Suppressor macrophage (primary cell): ENCODE measurements around the gene NFXL1.

ENCODE experiments used
- DNase-seq, 4 experiments: peaks; one replicate each; pipeline ENCODE4 v3.0.0-alpha.2; 2020 to 2022

NFXL1 gene

DNA sequence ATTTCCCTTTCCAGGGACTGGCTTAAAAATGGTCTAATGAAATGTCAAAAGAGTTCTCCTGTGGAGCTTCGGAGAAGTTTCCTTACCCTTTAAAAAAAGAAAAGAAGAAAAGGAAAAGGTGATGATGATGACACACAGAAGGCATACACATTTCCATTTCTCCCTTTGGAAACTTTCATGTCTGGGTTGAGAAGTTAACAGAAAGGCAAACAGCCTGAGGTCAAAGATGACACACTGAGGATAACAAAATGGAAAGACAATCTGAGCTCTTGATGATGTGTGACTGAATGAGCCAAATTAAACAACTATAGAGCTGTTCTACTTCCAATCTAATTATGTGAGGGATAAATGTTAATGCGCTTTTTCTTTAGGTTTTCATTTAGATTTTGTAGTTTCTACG, 32.2 kb downstream of the NFXL1 start:
- no peak for DNase-seq

DNA sequence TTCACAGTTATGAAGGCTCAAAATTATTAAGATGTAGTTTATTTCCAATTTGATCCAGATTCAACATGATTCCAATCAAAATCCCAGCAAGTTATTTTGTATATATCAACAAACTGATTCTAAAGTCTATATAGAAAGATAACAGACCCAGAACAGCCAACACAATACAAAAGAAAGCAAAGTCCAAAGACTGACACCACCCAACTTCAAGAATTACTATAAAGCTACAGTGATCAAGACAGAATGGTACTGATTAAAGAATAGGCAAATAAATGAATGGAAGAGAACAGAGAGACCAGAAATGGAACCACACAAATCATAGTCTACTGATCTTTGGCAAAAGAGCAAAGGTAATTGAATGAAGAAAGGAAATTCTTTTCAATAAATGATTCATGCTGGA, 34.9 kb downstream of the NFXL1 start:
- DNase-seq: no peak

DNA sequence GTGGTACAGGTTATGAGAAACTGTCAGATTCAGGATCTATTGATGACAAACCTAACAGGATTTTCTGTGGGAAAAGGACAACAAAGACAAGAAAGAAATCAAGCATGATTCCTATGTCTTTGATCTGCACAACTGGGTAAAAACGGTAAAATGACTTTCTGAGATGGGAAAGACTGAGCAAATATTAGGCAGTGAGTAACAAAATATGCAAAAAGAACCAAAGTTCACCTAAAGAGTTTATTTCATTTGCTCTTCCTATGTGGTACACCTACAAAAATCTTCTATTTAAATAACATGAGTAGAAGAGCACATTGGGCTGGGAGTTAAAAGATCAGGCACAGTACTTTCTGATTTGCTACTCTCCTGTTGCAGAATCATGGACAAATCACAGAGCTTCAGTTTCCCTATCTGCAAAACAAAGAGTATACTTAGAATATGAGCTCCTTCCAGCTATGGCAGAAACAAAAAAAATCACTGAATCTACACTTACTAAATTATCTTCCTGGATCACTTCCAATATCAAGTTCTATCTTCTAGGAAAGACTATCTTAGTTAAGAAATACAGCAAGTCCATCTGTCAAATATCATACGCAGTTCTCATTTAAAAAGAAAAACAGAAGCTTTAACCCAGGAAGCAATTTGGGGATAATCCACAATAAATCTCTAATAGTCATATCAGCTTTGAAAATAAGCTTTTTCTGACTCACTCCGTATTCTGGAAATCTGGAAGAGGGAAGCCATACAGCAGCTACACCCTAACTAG, 37.4 kb downstream of the NFXL1 start:
- DNase-seq: no peak

DNA sequence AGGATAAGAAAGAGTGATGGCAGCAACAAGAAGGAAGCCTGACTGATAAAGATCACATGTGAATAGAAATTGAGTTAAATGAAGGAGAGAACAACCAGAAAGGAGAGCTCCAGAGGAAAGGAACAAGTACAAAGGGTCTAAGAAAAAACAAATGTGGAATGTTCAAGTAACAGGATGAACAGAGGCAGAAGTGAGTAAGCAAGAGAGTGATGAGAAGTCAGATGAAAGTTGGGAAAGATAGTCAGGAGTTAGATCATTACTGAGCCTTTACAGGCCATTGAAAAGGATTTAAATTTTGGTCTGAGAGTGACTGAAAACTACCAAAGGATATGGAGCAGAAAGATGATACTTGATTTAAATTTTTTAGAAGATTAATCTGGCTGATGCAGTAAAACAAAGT, 38.1 kb downstream of the NFXL1 start:
- peak in 1 of 4 experiments; percentile 4 for DNase-seq

DNA sequence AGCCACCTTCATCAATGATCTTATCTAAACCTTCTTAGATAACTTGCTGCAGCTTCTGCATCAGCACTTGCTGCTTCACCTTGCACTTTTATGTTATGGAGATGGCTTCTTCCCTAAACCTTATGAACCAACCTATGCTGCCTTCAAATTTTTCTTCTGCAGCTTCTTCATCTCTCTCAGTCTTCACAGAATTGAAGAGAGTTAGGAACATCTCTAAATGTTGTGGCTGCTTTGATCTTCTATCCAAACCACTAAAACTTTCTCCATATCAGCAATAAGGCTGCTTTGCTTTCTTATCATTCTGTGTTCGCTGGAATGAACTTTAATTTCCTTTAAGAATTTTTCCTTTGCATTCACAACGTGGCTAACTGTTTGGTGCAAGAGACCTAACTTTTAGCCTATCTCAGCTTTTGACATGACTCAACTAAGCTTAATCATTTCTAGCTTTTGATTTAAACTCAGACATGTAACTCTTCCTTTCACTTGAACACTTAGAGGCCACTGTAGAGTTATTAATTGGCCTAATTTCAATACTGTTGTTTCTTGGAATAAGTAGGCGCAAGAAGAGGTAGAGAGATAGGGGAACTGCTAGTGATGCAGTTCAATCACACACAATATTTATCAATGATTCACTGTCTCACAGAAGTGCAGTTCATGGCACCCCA, 40.4 kb downstream of the NFXL1 start:
- no peak for DNase-seq

DNA sequence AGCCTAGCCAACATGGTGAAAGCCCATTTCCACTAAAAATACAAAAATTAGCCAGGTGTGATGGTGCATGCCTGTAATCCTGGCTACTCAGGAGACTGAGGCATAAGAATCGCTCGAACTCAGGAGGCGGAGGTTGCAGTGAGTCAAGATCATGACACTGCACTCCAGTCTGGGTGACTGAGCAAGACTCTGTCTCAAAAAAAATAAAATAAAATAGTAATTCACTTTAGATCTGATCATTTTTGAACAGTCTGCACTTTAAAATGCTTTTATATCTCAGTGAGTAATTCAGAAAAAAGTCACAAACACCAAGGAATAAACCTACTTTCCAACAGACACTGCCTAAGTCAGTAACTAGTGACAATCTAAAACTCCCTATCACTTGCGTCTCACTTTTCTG, 50.9 kb downstream of the NFXL1 start:
- no peak for DNase-seq

DNA sequence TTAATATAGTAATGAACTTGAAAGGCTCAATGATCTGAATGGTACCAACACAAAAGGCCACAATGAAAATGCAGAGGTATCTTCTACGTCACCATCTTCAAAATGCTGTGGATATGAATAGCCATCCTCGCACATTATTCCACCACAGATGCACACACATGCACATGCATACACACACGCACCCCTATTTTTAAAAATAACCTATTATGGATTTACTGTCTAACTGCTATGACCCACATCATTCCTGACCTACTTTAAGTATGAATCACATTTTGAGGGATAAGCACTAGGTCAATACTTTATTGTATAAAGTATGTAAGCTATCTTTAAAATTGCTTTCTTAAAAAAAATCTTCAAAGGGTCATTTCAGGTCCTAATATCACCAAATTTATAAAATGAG, 52.1 kb downstream of the NFXL1 start:
- DNase-seq: no peak

DNA sequence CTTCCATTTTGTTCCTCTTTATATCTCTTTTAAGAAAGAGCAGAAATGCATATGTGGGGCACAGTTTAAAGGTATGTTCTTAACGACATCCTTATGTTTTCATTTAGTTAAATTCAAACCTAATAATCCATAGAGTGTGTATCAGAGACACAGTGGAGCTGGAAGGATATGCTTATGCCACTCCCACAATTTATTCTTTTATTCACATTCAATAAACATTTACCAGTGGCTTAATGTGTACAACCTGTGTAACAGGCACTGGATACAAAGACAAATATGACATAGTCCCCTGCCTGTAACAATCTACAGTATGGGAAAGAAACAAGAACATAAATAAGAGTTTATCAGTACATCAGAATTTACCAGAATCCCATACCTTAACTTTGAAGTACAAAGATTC, 54.1 kb downstream of the NFXL1 start:
- DNase-seq: no peak

DNA sequence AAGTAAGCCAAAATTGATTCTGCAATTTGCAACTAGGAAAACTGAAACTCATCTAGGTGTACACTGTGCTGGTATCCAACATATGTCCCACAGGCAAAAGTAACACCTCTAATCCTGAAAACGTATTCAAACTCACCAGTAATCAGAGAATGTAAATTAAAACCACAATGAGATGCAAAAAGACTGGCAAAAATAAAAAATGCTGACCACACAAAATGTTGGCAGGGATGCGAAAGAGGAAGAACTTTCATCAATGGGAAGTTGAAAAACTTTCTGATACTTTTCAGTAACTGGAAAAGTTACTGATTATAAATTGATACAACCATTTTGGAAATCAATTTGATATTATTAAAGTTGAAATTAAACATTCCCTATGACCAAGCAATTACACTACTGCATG, 56.4 kb downstream of the NFXL1 start:
- peak in 2 of 4 experiments; percentile 28 to 43 for DNase-seq

DNA sequence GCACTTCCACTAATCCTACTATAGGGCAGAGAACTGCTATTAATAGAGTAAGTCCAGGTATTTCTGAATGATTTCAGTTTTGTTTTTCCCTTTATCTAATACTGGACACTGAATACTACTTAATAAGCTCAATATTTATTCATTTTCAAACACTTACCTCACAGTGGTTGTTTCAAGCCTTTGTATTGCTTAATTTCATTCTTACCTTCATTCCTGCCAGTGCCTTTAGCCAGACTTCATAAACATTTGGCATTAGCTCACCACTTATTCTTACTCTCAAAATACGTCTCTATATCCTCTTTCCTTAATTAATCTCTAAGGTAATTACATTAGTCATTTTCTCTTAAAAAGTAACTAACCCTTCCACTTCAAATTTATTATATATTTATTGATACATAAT, 57.7 kb downstream of the NFXL1 start:
- no peak for DNase-seq

DNA sequence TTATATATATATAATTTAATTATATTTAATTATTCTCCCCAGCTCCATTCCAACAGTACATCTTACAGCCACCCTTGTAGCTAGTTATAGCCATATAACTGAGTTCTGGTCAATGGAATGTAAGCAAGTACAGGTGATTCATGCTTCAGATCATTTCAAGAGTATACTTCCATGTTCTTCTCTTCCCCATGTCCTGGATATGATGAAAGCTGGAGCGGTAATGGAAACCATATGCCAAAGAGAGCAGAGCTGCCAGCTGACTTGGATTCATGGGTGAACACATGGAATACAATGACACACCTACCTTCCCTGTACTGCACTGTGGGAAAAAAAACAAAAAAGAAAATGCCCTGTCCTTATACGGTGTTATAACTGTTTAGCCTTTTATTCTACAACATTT, 59.0 kb downstream of the NFXL1 start:
- DNase-seq: no peak

DNA sequence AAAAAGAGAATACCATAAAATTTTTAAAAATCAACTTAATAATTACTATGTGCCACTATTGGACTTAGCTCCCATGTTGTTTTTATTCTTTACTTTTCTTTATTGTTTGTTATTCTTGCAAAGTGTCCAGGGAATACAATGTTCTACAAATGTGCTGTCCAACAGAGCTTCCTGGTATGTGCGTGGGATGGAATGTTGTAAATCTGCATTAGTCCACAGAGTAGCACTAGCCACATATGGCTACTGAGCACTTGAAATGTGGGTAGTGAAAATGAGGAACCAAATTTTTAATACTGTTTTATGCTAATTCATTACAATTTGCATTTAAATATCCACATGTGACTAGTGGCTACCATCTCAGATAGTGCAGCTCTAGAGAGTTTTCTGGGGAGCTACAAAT, 62.2 kb downstream of the NFXL1 start:
- DNase-seq: peak; percentile 17 to 62 (median 44)

DNA sequence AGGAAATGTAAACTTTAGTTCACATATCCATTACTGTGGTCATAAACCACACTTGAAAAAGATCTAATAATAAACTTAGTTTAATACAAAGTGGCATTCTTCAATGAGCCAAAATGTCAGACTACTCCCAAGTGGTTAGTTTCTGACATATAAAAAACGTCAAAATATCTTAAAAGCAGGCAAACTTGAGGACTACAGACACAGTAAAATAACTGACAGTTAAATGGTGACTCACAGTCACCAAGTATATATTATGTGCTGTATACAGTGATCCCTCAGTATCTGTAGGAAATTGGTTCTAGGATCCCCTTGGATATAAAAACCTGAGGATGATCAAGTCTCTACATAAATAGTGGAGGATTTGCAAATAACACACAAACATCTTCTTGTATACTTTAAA, 64.9 kb downstream of the NFXL1 start:
- no peak for DNase-seq

DNA sequence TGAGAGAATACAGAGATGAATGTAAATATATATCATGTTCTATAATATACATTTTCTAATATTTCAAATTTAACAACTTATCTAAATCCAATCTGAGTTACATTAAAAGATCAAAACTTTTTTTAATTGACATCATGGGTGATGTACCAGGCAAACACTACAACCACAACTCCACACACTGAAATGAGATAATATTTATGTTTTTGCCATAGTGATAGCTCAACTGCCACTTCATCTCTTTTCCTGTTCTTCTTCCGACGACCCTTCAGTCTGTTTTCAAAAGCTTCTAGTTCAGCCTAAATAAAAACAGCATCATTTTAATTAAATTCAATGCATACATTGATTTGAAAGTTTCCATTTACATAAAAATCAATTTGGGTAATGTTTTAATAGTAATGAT, 66.3 kb downstream of the NFXL1 start:
- no peak for DNase-seq

DNA sequence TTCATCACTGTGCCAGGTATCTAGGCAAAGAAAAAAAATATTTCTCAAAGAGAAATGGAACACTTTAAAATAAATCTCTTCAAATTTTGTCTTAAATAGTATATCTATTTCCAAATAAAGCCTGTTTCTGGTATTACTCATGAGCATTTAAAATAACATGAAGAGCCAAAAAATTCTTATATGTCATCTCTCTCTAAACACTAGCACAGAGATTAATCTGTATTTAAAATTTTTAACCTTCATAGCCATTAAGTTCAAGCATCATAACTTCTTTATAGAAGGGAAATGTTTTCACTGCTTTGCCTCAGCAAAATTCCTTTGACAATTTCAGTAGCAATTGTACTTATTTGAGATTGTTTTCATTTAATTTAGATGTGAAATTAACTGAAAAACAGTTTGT, 71.4 kb downstream of the NFXL1 start:
- no peak for DNase-seq

DNA sequence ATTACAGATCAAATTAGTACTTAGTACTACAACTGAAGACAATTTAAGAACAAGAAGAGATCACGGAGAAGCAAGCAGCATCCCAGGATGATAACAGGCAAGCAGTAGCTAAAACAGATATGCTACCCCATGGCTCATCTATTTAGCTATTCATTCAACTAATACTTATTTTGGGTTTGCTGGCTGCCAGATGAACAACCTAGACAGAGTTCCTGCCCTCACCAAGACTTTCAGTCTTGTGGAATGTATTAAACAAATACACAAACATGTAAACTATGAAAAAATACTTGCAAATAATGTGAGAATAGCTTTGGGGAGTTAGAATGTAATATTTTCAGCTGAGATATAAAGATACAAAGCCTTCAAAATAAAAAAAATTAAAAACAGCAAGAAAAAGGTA, 74.1 kb downstream of the NFXL1 start:
- no peak for DNase-seq

DNA sequence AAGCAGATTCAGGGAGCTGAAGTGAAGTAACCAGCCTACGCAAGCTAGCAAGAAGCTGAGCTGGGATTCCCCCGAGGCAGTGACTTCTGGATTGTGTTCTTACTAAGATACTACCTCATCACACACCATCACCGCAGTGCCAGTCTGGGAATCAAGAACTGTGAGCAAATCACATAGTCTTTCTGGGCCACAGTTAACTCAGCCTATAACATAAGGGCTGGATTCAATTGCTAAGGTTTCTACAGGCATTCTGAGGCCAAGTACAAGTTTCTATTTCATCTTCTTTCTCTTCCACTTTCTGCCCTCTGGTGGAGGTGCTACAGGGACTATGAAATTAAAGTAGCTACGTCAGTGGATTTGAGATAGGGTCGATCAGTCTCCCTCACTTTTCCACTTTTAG, 75.1 kb downstream of the NFXL1 start:
- peak; percentile 47 to 71 (median 59) for DNase-seq

DNA sequence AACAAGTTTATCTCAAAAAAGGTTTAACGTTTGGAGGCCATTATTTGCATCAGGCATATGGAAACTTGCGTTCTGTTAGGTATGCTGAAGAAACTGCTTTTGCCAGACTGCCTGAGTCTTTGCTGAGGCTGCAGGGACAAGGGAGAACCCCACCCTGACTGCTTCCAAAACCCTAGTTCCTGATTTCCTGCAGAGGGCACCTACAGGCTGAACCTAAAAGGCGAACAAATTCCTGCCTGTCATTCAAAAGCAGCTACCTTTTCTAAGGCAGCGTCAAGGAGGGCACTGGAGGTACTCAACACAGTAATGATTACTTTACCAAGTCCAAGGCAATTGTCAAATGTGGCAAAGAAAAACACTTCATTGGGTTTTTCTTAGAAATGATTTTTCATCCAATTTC, 75.9 kb downstream of the NFXL1 start:
- DNase-seq: peak in 1 of 4 experiments; percentile 13

DNA sequence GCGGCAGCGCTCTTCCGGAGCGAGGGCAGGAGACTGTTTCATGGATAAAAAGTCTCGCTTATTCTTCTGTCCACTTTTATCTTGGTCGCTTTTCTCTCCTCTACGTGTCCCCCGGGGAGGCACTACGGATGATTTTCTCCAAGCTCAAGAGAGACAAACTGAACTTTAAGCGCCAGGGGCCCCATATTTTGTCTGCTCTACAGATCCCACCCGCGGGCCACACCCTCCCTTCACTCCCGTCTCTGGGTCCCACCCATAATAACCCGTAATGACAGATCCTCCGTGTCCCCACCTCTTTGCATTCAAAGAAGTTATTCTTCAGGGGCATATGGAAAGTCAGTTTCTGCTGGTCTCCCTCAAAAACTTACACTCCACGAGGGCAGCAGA, 76.5 kb downstream of the NFXL1 start, which contains the start of gene CORIN:
TSS of gene CORIN (minus strand) at position 160 of the 387 bp plus-strand sequence. CDS start at position 42, 118 bp downstream.
- no peak for DNase-seq

DNA sequence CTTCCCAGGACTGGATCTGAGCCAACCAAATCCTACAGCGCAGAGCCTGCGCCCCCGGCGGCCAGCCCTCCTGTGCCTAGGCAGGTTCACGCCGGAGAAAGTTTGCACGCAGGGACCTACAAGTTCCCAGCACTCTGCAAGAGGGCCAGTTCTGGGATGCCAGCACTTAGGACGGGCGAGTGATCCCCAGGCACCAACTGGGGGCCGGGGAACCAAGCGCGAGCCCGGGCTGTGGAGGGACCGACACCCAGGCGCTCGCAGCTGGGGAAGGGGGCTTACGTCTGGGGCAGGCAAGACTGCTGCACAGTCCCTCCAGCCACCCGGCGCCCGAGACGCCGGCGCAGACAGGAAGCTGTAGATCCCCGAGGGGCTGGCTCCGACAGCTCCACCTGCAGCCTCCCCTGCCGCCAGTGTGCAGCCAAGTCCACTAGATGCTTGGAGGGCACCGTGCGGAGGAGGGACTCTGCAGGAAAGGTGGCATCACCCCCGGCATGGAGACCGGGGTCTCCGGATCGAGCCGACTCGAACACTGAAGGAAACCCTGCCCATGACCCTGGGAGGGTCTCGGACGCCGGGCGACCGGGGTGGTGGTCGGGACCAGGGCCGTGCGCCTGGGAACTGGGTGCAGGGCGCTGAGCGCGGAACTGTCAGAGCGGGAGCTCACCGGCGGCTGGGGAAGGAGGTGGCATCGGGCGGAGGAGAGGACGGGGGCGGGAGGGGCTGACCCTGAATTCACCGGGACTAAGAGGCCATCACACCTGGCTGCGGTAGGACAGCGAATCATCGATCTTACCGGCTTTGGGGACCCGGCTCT, 77.1 kb downstream of the NFXL1 start:
- DNase-seq: peak in 3 of 4 experiments; percentile 20 to 45 (median 20)

DNA sequence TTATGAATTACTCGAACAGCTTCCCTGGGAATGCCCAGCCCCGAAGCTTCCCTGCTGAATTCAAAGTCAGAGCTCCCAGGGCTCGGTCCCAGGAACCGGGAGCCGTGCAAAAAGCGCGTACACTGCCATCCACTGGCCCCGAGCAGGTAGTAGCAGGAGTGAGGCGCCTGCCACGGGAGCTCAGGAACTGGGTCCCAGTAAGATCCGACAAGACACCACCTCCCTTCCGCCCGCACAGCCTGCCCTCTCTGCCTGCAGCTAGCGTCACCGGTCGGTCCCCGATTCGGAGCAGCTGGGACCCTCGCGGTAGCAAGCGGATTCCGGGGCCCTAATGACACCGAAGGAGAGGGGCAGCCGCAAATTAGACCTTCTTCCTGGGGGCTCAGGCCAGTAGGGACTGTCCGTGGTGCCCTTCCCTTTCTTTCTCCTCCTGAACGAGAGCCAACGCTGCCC, 77.7 kb downstream of the NFXL1 start:
- DNase-seq: peak; percentile 66 to 84 (median 75)

DNA sequence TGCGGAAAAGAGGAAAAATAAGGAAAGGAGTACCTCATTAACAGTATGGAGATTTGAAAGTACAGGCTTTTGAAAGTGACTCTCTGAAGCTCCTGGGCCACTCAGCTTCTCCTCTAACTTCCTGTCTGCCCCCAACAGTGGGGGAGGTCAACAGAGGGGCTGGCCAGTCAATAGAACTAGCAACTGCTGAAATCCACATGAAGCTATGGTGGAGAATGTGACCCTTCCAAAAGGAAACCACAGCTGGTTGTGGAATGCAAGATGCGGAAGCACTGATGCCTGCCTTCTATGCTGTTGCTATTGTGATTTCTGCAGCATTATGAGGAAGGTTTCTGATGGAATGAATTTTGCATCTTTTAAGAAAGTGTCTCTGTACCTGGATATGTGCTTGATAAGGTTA, 78.9 kb downstream of the NFXL1 start:
- peak; percentile 26 to 48 (median 36) for DNase-seq

DNA sequence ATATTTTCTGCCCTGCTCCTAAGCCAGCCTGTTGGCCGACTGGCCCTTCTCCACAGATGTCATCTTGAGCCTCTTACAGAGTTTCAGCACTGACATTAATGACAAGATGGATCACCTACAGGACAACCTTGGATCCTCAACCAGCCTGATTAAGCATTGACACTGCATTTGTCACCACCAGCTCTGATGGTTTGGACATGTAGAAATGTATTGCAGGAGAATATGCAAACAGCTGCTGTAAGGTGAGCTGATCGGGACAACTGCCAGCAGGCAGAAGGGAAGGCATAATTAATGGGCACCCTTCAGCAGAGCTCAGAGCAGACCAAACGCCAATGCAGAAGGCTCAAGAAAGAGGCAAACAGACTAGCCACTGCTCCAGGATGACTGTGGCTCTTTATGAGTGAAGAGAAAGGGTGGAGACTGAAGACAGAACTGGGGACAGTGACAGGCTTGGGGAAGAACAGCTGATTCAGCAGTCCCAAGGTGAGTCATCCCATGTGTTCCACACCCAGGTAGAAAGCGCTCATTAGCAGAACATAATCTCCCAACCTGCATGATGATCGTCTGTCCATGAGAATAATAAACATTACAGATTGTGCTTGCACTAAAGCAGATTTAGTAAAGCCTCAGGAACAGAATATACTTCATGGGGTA, 83.2 kb downstream of the NFXL1 start:
- no peak for DNase-seq
